Endothelial cell (in vitro differentiated cells): Measurements from ENCODE around the gene ST6GALNAC2. TPM values are rescaled to one million over a fixed set of nuclear protein-coding genes. Genes with fewer than 3 reads are reported as not detected.
A peak's percentile ranks its signal among the peaks of the same experiment; 100 is the strongest.

Experiments used
- DNase-seq: peaks from one replicate; pipeline ENCODE4 v3.0.0; 2021; ENCODE audit warnings: low spot score
- H3K27ac Mint-ChIP-seq: one replicate; pipeline ENCODE4 v1.8.0; 2021; ENCODE audit warnings: mixed read lengths, inconsistent platforms; ENCODE audit not compliant: unreplicated experiment
- H3K27me3 Mint-ChIP-seq: one replicate; pipeline ENCODE4 v1.8.0; 2021; ENCODE audit warnings: mild to moderate bottlenecking, moderate library complexity, mixed read lengths, inconsistent platforms; ENCODE audit not compliant: unreplicated experiment
- H3K36me3 Mint-ChIP-seq: one replicate; pipeline ENCODE4 v1.8.0; 2021; ENCODE audit warnings: mild to moderate bottlenecking, low read depth, mixed read lengths, inconsistent platforms; ENCODE audit not compliant: unreplicated experiment
- H3K4me1 Mint-ChIP-seq: one replicate; pipeline ENCODE4 v1.8.0; 2021; ENCODE audit warnings: mild to moderate bottlenecking, mixed read lengths, inconsistent platforms; ENCODE audit not compliant: unreplicated experiment
- H3K4me3 Mint-ChIP-seq: one replicate; pipeline ENCODE4 v1.8.0; 2021; ENCODE audit warnings: mild to moderate bottlenecking, mixed read lengths, inconsistent platforms; ENCODE audit not compliant: unreplicated experiment
- H3K9me3 Mint-ChIP-seq: one replicate; pipeline ENCODE4 v1.8.0; 2021; ENCODE audit warnings: mixed read lengths, inconsistent platforms; ENCODE audit not compliant: unreplicated experiment
- total RNA-seq: library from RNA; stranded (reverse); fragmentation: NEBNext Ultra II Directional; extraction: Animal tissue kit (Norgen Biotek cat#: 25700); gene quantifications from one replicate; pipeline ENCODE4 v1.2.1, GENCODE V29; 2021; ENCODE audit not compliant: unreplicated experiment
- TF ChIP-seq, protein P1 (sequence below): fragments of 200-600 bp; sonication (generic); IDR thresholded peaks from one replicate; pipeline ENCODE4 v1.5.0; 2021; ENCODE audit warnings: antibody characterized with exemption; ENCODE audit not compliant: unreplicated experiment

ST6GALNAC2 gene
- total RNA-seq, 1 donor from 2014 or later: 2.2 TPM

- Mint-ChIP-seq H3K4me3 (no peak overlapping the region), H3K4me1 (peaks cover 10% of the 10 kb centered on the region), H3K36me3 (no peaks in the 10 kb centered on the region), H3K9me3 (no peaks in the 10 kb centered on the region), H3K27ac (no peak overlapping the region), H3K27me3 (no peaks in the 10 kb centered on the region)
- TF ChIP-seq, protein P1, sequence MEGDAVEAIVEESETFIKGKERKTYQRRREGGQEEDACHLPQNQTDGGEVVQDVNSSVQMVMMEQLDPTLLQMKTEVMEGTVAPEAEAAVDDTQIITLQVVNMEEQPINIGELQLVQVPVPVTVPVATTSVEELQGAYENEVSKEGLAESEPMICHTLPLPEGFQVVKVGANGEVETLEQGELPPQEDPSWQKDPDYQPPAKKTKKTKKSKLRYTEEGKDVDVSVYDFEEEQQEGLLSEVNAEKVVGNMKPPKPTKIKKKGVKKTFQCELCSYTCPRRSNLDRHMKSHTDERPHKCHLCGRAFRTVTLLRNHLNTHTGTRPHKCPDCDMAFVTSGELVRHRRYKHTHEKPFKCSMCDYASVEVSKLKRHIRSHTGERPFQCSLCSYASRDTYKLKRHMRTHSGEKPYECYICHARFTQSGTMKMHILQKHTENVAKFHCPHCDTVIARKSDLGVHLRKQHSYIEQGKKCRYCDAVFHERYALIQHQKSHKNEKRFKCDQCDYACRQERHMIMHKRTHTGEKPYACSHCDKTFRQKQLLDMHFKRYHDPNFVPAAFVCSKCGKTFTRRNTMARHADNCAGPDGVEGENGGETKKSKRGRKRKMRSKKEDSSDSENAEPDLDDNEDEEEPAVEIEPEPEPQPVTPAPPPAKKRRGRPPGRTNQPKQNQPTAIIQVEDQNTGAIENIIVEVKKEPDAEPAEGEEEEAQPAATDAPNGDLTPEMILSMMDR: no peak
- no peak for DNase-seq
Measured at GRCh38 chr17:76551685-76552084, 34.0 kb downstream of the ST6GALNAC2 start.

GRCh38 chr17:76550712-76551615, 34.7 kb downstream of the ST6GALNAC2 start:
- DNase-seq: no peak
- no peaks in the 10 kb centered on the region for H3K9me3 Mint-ChIP-seq
- no peaks in the 10 kb centered on the region for H3K36me3 Mint-ChIP-seq
- peak overlapping the region; percentile 50 for H3K27ac Mint-ChIP-seq
- TF ChIP-seq, protein P1: no peak
- H3K4me3 Mint-ChIP-seq: no peak overlapping the region
- H3K4me1 Mint-ChIP-seq: peaks cover 13% of the 10 kb centered on the region
- H3K27me3 Mint-ChIP-seq: no peaks in the 10 kb centered on the region

DNA sequence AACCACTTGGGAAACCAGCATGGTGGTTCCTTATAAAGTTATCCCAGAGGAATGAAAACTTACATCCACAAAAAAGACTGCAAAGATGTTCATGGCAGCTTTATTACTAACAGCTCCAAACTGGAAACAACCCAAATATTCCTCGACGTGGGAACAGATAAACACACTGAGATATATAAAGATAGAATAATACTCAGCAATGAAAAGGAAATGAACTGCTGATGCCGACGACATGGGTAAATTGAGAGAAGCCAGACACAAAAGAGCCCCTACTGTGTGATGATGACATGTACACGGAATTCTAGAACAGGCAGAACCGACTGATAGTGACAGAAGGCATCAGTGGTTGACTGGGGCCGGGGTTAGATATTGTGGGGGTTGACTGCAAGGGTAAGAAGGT, 36.1 kb downstream of the ST6GALNAC2 start:
- Mint-ChIP-seq H3K27ac (no peak overlapping the region), H3K27me3 (peaks cover 3% of the 10 kb centered on the region), H3K36me3 (no peaks in the 10 kb centered on the region), H3K9me3 (no peaks in the 10 kb centered on the region), H3K4me1 (peaks cover 13% of the 10 kb centered on the region), H3K4me3 (no peak overlapping the region)
- no peak for DNase-seq
- TF ChIP-seq, protein P1: no peak

GRCh38 chr17:76549215-76549518, 36.5 kb downstream of the ST6GALNAC2 start:
- Mint-ChIP-seq H3K4me3 (no peak overlapping the region), H3K4me1 (peaks cover 13% of the 10 kb centered on the region), H3K27me3 (peaks cover 3% of the 10 kb centered on the region), H3K9me3 (no peaks in the 10 kb centered on the region), H3K36me3 (no peaks in the 10 kb centered on the region), H3K27ac (no peak overlapping the region)
- no peak for DNase-seq
- TF ChIP-seq, protein P1: no peak
